Activated CD4-positive, alpha-beta memory T cell treated with anti-CD3 and anti-CD28 coated beads for 36 hours (primary cell): ENCODE results near the gene SPSB3. TPM values are rescaled to one million over a fixed set of nuclear protein-coding genes. Genes with fewer than 3 reads are reported as not detected.
A peak's percentile ranks its signal among the peaks of the same experiment; 100 is the strongest.
"Not testable (repeated sequence)": the region's sequence is repeated elsewhere in the genome, so short reads cannot be mapped to it uniquely, and the experiment has no call there.

Experiments
- CTCF ChIA-PET: fragments of 350-600 bp; sonication (Branson Sonifier 250); formaldehyde crosslinking; loops from one replicate; lab custom pipeline; 2021; ENCODE audit warnings: antibody characterized with exemption, inconsistent platforms; lab: Charles Lee
- POLR2A ChIA-PET: fragments of 350-600 bp; sonication (Branson Sonifier 250); formaldehyde crosslinking; loops from one replicate; lab custom pipeline; 2021; ENCODE audit warnings: antibody characterized with exemption; lab: Charles Lee
- DNase-seq: peaks from one replicate; pipeline ENCODE4 v3.0.0-alpha.2; 2020
- H3K27ac Mint-ChIP-seq: one replicate; pipeline ENCODE4 v1.8.0; 2021; ENCODE audit warnings: mixed read lengths
- H3K27me3 Mint-ChIP-seq: one replicate; pipeline ENCODE4 v1.8.0; 2021; ENCODE audit warnings: mixed read lengths
- H3K36me3 Mint-ChIP-seq: one replicate; pipeline ENCODE4 v1.8.0; 2021; ENCODE audit warnings: mixed read lengths
- H3K4me1 Mint-ChIP-seq: one replicate; pipeline ENCODE4 v1.8.0; 2021; ENCODE audit warnings: low read depth, mixed read lengths
- H3K4me3 Mint-ChIP-seq: one replicate; pipeline ENCODE4 v1.8.0; 2021; ENCODE audit warnings: mild to moderate bottlenecking, mixed read lengths
- H3K9me3 Mint-ChIP-seq: one replicate; pipeline ENCODE4 v1.8.0; 2021; ENCODE audit warnings: mixed read lengths
- intact Hi-C: fragments of 100-400 bp; cut with micrococcal nuclease; formaldehyde crosslinking; loops from one replicate; pipeline ENCODE4 v1.15.1; 2023
- microRNA-seq: library from miRNA; unstranded; fragments of <30 nt; microRNA quantifications from one replicate; pipeline ENCODE4 v1.2.0, GENCODE V29; 2022; ENCODE audit warnings: borderline number of aligned reads, borderline microRNAs expressed, borderline replicate concordance
- total RNA-seq, 2 experiments: library from RNA; stranded (reverse); gene quantifications; one replicate each; pipeline ENCODE4 v1.2.3, GENCODE V29; 2021

The SPSB3 gene
- total RNA-seq, 2 experiments from 2014 or later, result 21.2 to 21.8 TPM

DNA sequence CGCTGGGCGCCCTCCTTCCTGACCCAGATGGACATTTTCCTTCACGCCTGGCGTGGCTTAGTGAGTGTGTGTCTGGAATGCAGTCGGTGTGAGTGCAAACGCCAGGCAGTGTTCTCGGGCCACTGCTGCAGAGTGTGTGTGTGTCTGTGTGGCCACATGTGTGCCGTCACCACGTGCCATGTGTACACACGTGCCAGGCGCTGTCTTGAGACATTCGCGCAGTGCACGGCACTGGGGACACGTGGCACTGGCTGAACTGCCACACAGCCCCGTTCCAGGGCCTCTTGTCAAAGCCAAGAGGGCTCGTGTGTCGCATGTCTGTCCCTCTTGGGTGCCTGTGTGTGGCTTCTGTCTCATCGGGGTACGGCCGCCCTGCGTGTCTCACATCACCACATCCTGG lies 47.6 kb downstream of the SPSB3 start:
- H3K4me3 Mint-ChIP-seq, result no peak overlapping the region
- no peak for DNase-seq
- no peaks in the 10 kb centered on the region for H3K27me3 Mint-ChIP-seq
- no peaks in the 10 kb centered on the region for H3K9me3 Mint-ChIP-seq
- intact Hi-C loops, result no loop called here
- H3K36me3 Mint-ChIP-seq, result no peaks in the 10 kb centered on the region
- no peaks in the 10 kb centered on the region for H3K4me1 Mint-ChIP-seq
- POLR2A ChIA-PET, result no interaction called here
- no peak overlapping the region for H3K27ac Mint-ChIP-seq
- CTCF ChIA-PET, result no interaction called here

DNA sequence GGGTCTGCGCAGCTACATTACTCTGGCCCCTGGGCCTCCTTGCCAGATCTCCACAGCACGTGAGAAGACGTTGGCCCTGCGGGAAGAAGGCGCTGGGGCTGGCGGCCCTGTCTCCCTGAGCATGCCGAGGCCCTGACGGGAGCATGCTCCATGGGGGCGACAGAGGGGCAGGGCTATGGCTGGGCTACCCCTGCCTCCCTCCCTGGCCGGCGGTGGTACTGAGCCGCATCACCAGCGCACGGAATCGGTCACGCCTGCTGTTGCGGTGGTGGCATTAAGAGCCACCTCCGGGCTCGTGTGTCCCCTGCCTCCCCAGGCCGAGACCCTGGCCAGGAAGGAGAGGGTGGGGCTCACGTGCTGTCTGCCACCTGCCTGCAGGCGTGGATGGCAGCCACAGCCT lies 48.2 kb downstream of the SPSB3 start:
- Mint-ChIP-seq H3K4me3 (no peak overlapping the region), H3K27me3 (no peaks in the 10 kb centered on the region), H3K27ac (no peak overlapping the region), H3K4me1 (no peaks in the 10 kb centered on the region), H3K36me3 (no peaks in the 10 kb centered on the region), H3K9me3 (no peaks in the 10 kb centered on the region)
- ChIA-PET CTCF (no interaction called here), POLR2A (no interaction called here)
- DNase-seq, result no peak
- intact Hi-C loops, result no loop called here

DNA sequence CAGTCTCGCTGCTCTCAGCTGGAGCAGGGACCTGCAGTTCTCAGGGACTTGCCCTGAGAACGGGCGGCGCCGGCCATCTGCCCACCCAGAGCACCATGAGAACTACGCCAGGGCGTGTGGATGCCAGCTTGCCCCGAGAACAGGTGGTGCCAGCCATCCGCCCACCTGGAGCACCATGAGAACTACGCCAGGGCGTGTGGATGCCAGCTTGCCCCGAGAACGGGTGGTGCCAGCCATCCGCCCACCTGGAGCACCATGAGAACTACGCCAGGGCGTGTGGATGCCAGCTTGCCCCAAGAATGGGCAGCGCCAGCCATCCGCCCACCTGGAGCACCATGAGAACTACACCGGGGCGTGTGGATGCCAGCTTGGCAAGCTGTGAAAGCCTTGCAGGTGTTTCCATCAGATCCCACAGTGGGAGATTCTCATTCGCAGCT lies 49.8 kb downstream of the SPSB3 start:
- ChIA-PET CTCF (interaction anchor here (2.2 kb wide), 1 partner anchor 8 kb away, joined by 11 read pairs; no protein-coding TSS in a partner anchor), POLR2A (interaction anchor here (0.8 kb wide), 1 partner anchor 27 kb away, joined by 3 read pairs; the partner anchor contains the start of gene MAPK8IP3)
- H3K27me3 Mint-ChIP-seq, DNase-seq, H3K4me1 Mint-ChIP-seq, H3K27ac Mint-ChIP-seq, intact Hi-C loops, H3K9me3 Mint-ChIP-seq, H3K36me3 Mint-ChIP-seq, H3K4me3 Mint-ChIP-seq: not testable (repeated sequence)

DNA sequence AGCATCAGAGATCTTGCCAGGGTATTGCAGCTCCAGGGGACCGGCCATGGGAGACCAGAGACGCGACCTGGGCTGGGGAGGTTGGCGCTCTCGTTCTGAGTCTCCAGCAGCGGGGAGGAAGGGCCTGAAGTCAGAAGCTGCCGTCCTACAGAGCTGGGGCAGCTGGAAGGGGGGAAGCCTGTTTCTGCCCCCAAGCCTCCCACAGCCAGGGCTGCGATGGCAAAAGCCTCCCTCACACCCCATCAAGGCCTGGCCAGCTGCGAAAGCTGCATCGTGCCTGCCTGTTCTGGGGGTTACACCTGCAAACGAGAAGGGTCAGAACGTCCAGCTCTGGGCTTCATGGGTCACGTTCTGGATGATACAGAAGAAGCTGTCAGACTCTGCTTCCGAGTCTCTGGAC lies 50.3 kb downstream of the SPSB3 start:
- H3K27ac Mint-ChIP-seq, result no peak overlapping the region

DNA sequence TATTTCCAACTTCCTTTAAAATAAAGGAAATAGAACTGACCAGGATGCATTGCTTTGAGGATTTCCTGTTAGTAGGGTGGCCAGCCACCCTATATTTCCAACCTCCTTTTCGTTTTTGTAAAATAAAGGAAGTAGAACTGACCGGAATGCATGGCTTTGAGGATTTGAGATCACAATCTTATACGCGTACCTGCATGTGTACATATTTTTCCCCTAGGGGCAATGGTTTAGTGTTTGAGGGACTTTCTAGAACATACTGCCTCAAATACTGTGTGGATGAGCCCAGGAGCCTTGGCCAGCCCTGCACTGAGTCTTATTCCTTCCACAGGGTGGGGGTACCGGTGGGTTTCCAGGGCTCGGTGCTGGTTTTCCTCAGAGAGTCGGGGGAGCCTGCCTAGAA lies 50.8 kb downstream of the SPSB3 start:
- peaks cover 7% of the 10 kb centered on the region for H3K36me3 Mint-ChIP-seq
- intact Hi-C loops, result no loop called here
- H3K27ac Mint-ChIP-seq, result no peak overlapping the region
- no peak for DNase-seq
- ChIA-PET CTCF (interaction anchor here (2.2 kb wide), 1 partner anchor 7 kb away, joined by 11 read pairs; no protein-coding TSS in a partner anchor), POLR2A (no interaction called here)
- no peaks in the 10 kb centered on the region for H3K9me3 Mint-ChIP-seq
- H3K27me3 Mint-ChIP-seq, result no peaks in the 10 kb centered on the region
- no peaks in the 10 kb centered on the region for H3K4me1 Mint-ChIP-seq
- no peak overlapping the region for H3K4me3 Mint-ChIP-seq

More for the DNA sequence above, 50.3 kb downstream of the SPSB3 start:
- H3K4me1 Mint-ChIP-seq, result no peaks in the 10 kb centered on the region
- no peaks in the 10 kb centered on the region for H3K9me3 Mint-ChIP-seq
- intact Hi-C loops, result no loop called here
- no peaks in the 10 kb centered on the region for H3K27me3 Mint-ChIP-seq
- ChIA-PET POLR2A (interaction anchor here (0.8 kb wide), 1 partner anchor 26 kb away, joined by 3 read pairs; the partner anchor contains the start of gene MAPK8IP3), CTCF (interaction anchor here (2.2 kb wide), 1 partner anchor 8 kb away, joined by 11 read pairs; no protein-coding TSS in a partner anchor)
- no peak for DNase-seq
- peaks cover 4% of the 10 kb centered on the region for H3K36me3 Mint-ChIP-seq
- H3K4me3 Mint-ChIP-seq, result no peak overlapping the region

DNA sequence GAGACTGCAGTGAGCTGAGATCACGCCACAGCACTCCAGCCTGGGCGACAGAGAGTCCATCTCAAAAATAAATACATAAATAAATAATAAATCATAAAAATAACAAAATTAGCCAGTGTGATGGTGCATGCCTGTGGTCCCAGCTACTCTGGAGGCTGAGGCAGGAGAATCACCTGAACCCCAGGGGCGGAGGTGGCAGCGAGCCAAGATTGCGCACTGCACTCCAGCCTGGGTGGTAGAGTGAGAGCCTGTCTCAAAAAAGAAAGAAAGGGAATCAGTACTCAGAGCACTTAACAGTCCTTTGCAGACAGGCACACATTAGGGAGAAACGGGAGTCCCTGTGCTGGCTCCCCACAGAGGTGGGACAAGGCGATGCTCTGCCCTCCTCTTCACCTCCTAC lies 51.3 kb downstream of the SPSB3 start:
- Mint-ChIP-seq H3K4me1 (no peaks in the 10 kb centered on the region), H3K4me3 (no peak overlapping the region), H3K36me3 (peaks cover 7% of the 10 kb centered on the region), H3K9me3 (no peaks in the 10 kb centered on the region), H3K27me3 (no peaks in the 10 kb centered on the region), H3K27ac (no peak overlapping the region)
- CTCF ChIA-PET, result no interaction called here
- POLR2A ChIA-PET, result no interaction called here
- intact Hi-C loops, result no loop called here
- no peak for DNase-seq

DNA sequence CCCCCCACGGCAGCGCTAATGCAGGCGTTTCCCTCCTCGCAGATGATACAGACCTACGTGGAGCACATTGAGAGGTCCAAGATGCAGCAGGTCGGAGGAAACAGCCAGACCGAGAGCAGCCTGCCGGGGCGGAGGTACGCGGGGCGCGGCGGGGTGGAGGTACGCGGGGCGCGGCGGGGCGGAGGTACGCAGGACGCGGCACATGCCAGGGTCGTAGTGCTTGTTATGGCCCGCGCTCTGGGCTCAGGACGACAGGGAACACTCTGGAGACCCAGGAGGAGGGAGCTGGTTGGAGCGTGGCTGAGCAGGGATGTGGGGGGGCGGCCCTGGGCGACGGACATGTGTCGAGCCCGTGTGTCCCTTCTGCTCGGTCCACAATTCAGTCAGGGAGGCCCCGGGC lies 52.9 kb downstream of the SPSB3 start:
- no peak for DNase-seq
- intact Hi-C loops, result no loop called here
- Mint-ChIP-seq H3K9me3 (no peaks in the 10 kb centered on the region), H3K27me3 (no peaks in the 10 kb centered on the region), H3K27ac (no peak overlapping the region), H3K36me3 (peaks cover 7% of the 10 kb centered on the region), H3K4me1 (no peaks in the 10 kb centered on the region), H3K4me3 (no peak overlapping the region)
- ChIA-PET POLR2A (no interaction called here), CTCF (interaction anchor here (1.3 kb wide), 1 partner anchor 24 kb away, joined by 8 read pairs; the partner anchor contains the start of gene MAPK8IP3)

DNA sequence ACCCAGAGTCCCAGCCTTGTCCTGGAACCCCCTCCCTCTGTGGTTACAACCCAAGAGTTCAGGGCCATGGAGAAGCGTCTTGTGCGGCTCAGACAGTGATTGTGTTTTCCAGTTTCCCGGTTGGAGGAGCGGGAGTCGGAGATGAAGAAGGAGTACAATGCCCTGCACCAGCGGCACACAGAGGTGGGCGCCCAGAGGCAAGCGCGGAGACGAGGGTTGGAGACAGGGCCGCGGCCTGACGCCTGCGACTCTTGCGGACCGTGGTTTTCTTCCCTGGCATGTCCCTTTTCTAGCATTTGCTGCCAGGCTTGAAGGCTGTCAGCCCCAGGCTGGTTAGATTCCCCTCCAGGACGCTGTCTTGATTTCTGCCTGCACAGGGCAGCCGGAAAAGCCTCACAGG lies 53.3 kb downstream of the SPSB3 start:
- H3K9me3 Mint-ChIP-seq, result no peaks in the 10 kb centered on the region
- H3K4me3 Mint-ChIP-seq, result no peak overlapping the region
- H3K27ac Mint-ChIP-seq, result no peak overlapping the region
- DNase-seq, result no peak
- H3K27me3 Mint-ChIP-seq, result no peaks in the 10 kb centered on the region
- CTCF ChIA-PET, result no interaction called here
- intact Hi-C loops, result no loop called here
- H3K4me1 Mint-ChIP-seq, result no peaks in the 10 kb centered on the region
- POLR2A ChIA-PET, result no interaction called here
- H3K36me3 Mint-ChIP-seq, result peaks cover 7% of the 10 kb centered on the region

DNA sequence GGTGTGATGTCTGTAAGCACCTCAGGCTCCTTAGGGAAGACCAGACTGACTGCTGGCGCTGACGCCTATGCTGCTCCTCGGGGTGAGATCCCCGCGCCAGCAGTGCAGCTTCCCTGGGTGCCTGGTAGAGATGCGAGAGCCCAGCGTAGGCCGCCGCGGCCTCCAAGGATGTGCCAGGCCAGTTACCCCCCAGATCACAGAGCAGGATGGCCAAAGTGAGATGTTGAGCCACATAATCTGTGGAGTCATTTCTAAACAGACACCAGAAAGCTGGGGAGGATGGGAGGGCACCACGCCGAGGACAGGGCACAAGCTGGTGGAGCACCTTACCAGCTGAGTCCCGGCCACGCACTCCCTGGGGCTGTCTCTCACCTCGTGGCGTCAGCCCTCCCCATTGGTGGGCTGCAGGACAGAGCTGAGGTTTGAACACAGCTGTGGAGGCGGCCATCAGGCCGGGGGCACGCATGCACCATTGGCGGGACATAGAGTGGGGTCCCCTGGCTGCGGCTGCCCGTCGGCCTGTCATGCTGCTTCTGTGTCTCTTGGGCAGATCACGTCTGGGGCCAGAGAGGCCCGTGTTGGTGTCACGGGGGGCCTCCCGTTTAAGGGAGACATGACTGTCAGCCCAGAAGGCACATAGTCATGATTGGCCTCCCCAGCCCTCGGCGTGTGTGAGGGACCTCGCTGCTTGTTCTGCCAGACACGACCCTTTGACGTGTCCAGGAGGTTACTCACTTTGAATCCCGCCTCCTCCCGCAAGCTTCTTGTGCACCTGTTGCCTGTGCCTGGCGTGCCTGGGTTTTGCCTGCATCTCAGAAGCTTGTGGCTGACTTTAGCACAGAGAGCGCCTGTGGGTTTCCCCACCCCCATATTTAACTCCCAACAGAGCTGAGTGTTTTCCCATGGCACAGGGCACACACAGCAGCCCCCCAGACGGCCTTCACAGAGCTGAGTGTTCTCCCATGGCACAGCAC lies 54.4 kb downstream of the SPSB3 start:
- H3K36me3 Mint-ChIP-seq, result peaks cover 7% of the 10 kb centered on the region
- no peaks in the 10 kb centered on the region for H3K9me3 Mint-ChIP-seq
- DNase-seq, result no peak
- no peak overlapping the region for H3K4me3 Mint-ChIP-seq
- ChIA-PET CTCF (no interaction called here), POLR2A (no interaction called here)
- H3K27me3 Mint-ChIP-seq, result no peaks in the 10 kb centered on the region
- intact Hi-C loops, result no loop called here
- H3K4me1 Mint-ChIP-seq, result peaks cover 9% of the 10 kb centered on the region
- H3K27ac Mint-ChIP-seq, result no peak overlapping the region

Small RNA genes lying within 50 kb of the gene (microRNA-seq; reads per million reads assigned to microRNA genes)
- gene MIR3177, result 5.1 reads per million, percentile 14 among the genes with 10 or more reads in this experiment

Other genes with a start within 250 kb of the SPSB3 start
- 10 to 100 TPM; 14.8 to 15.5 TPM for gene TMEM204, start 248.9 kb downstream of the SPSB3 start, total RNA-seq
- gene IFT140, start 170.5 kb downstream of the SPSB3 start, total RNA-seq, result 1 to 10 TPM; 8.4 to 9.5 TPM
- 10 to 100 TPM; 14.5 to 14.6 TPM for gene CRAMP1, start 170.2 kb downstream of the SPSB3 start, total RNA-seq
- gene JPT2, start 104.3 kb downstream of the SPSB3 start, total RNA-seq, result 10 to 100 TPM; 62.1 to 65.9 TPM
- gene MAPK8IP3, start 76.4 kb downstream of the SPSB3 start, total RNA-seq, result 10 to 100 TPM; 51.7 to 56.8 TPM
- 10 to 100 TPM; 53.0 to 53.1 TPM for gene NME3, start 11.0 kb downstream of the SPSB3 start, total RNA-seq
- gene EME2, start 9.8 kb downstream of the SPSB3 start, total RNA-seq, result 10 to 100 TPM; 11.9 to 15.3 TPM
- 100 to 1,000 TPM; 151 to 152 TPM for gene MRPS34, start 9.4 kb downstream of the SPSB3 start, total RNA-seq
- gene NUBP2, start 389 bp upstream of the SPSB3 start, total RNA-seq, result 10 to 100 TPM; 45.9 to 48.0 TPM
- not detected for gene IGFALS, start 11.1 kb upstream of the SPSB3 start, total RNA-seq
- 10 to 100 TPM; 45.1 to 46.2 TPM for gene HAGH, start 44.3 kb upstream of the SPSB3 start, total RNA-seq
- 1 to 10 TPM; 8.5 to 8.8 TPM for gene FAHD1, start 44.6 kb upstream of the SPSB3 start, total RNA-seq
- gene MEIOB, start 89.6 kb upstream of the SPSB3 start, total RNA-seq, result not detected
- not detected for gene HS3ST6, start 135.8 kb upstream of the SPSB3 start, total RNA-seq
- 10 to 100 TPM; 20.7 to 23.6 TPM for gene MSRB1, start 160.6 kb upstream of the SPSB3 start, total RNA-seq
- not detected for gene RPL3L, start 172.1 kb upstream of the SPSB3 start, total RNA-seq
- gene NDUFB10, start 177.0 kb upstream of the SPSB3 start, total RNA-seq, result 100 to 1,000 TPM; 122 to 125 TPM
- gene RPS2, start 182.3 kb upstream of the SPSB3 start, total RNA-seq, result 1,000 to 10,000 TPM; 5,123 to 5,136 TPM
- gene RNF151, start 184.3 kb upstream of the SPSB3 start, total RNA-seq, result not detected
- 10 to 100 TPM; 45.7 to 47.3 TPM for gene TBL3, start 189.5 kb upstream of the SPSB3 start, total RNA-seq
- gene NOXO1, start 198.9 kb upstream of the SPSB3 start, total RNA-seq, result not detected
- 10 to 100 TPM; 34.4 to 37.5 TPM for gene GFER, start 201.6 kb upstream of the SPSB3 start, total RNA-seq
- 10 to 100 TPM; 11.9 to 12.4 TPM for gene SYNGR3, start 207.4 kb upstream of the SPSB3 start, total RNA-seq
- 10 to 100 TPM; 67.2 to 67.6 TPM for gene ZNF598, start 227.2 kb upstream of the SPSB3 start, total RNA-seq
- gene NPW, start 237.2 kb upstream of the SPSB3 start, total RNA-seq, result 1 to 10 TPM; 1.3 to 2.0 TPM
- gene NHERF2, start 244.3 kb upstream of the SPSB3 start, total RNA-seq, result 1 to 10 TPM; 1.1 to 1.4 TPM